Loucy (cell line): ENCODE results near the gene TMPRSS11A.

Source experiments
- H2AFZ ChIP-seq: fragments of 200-600 bp; sonication (generic); 2 replicates; pipeline ENCODE4 v1.6.0; 2016; ENCODE audit warnings: antibody characterized with exemption, mild to moderate bottlenecking, low read length, moderate library complexity
- H3F3A ChIP-seq: fragments of 200-600 bp; 2 replicates; pipeline ENCODE4 v1.6.0; 2016; ENCODE audit warnings: antibody characterized with exemption, low read depth, mild to moderate bottlenecking
- H3K27me3 ChIP-seq: fragments of 200-600 bp; sonication (generic); 2 replicates; pipeline ENCODE4 v1.6.1; 2014; ENCODE audit warnings: low read length, mild to moderate bottlenecking; ENCODE audit not compliant: insufficient read depth, poor library complexity, severe bottlenecking
- H3K36me3 ChIP-seq: fragments of 200-600 bp; sonication (generic); 2 replicates; pipeline ENCODE4 v1.6.1; 2016; ENCODE audit warnings: low read length; ENCODE audit not compliant: insufficient read depth
- H3K4me1 ChIP-seq: fragments of 200-600 bp; sonication (generic); 2 replicates; pipeline ENCODE4 v1.5.1; 2014; ENCODE audit warnings: low read length, mild to moderate bottlenecking; ENCODE audit not compliant: insufficient read depth, poor library complexity, severe bottlenecking
- H3K4me2 ChIP-seq: fragments of 200-600 bp; sonication (generic); 2 replicates; pipeline ENCODE4 v1.6.0; 2014; ENCODE audit warnings: antibody characterized with exemption, low read length, low read depth, mild to moderate bottlenecking; ENCODE audit not compliant: poor library complexity, severe bottlenecking
- H3K4me3 ChIP-seq: fragments of 200-600 bp; sonication (generic); 2 replicates; pipeline ENCODE4 v1.5.1; 2014; ENCODE audit warnings: low read length, mild to moderate bottlenecking, mixed read lengths; ENCODE audit not compliant: poor library complexity, severe bottlenecking
- H3K79me2 ChIP-seq: fragments of 200-600 bp; sonication (generic); 2 replicates; pipeline ENCODE4 v1.6.1; 2014; ENCODE audit warnings: low read length; ENCODE audit not compliant: insufficient read depth
- H3K9ac ChIP-seq: fragments of 200-600 bp; sonication (generic); 2 replicates; pipeline ENCODE4 v1.6.0; 2014; ENCODE audit warnings: mild to moderate bottlenecking, low read depth, low read length, moderate library complexity; ENCODE audit not compliant: poor library complexity, severe bottlenecking
- H3K9me2 ChIP-seq: fragments of 200-600 bp; sonication (generic); replicated peaks from 2 replicates; pipeline ENCODE4 v1.6.1; 2016; ENCODE audit warnings: low read depth, low read length, mixed read lengths
- H3K9me3 ChIP-seq: fragments of 200-600 bp; sonication (generic); 2 replicates; pipeline ENCODE4 v1.6.1; 2014; ENCODE audit warnings: mild to moderate bottlenecking, antibody characterized with exemption, low read length, low read depth; ENCODE audit not compliant: insufficient read depth
- H4K20me1 ChIP-seq: fragments of 200-600 bp; sonication (generic); 2 replicates; pipeline ENCODE4 v1.6.0; 2014; ENCODE audit warnings: antibody characterized with exemption, low read length, mild to moderate bottlenecking; ENCODE audit not compliant: insufficient read depth, poor library complexity, severe bottlenecking
- EZH2phosphoT487 ChIP-seq: fragments of 200-600 bp; IDR thresholded peaks from 2 replicates; pipeline ENCODE4 v1.6.1; 2018; ENCODE audit warnings: antibody characterized with exemption, mild to moderate bottlenecking, moderate library complexity, borderline replicate concordance
- TF ChIP-seq, protein P1 (sequence below): fragments of 200-600 bp; sonication (generic); conservative IDR thresholded peaks from 2 replicates; pipeline ENCODE4 v1.5.1; 2014; ENCODE audit warnings: mild to moderate bottlenecking, antibody characterized with exemption, low read length

Gene TMPRSS11A

DNA sequence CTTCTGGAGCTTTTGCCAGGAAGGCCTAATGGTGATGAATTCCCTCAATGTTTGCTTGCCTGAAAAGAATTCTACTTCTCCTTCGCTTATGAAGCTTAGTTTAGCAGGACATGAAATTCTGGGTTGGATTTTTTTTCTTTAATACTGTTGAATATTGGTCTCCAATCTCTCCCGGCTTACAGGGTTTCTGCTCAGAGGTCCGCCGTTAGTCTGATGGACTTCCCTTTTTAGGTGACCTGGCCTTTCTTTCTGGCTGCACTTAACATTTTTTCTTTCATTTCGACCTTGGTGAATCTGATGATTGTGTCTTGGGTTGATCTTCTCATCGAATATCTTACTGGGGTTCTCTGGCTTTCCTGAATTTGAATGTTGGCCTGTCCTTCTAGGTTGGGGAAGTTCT lies 17.2 kb upstream of the TMPRSS11A start:
- Histone ChIP-seq H2AFZ (no peak overlapping the region), H3K27me3 (no peaks in the 10 kb centered on the region), H3K9ac (no peak overlapping the region), H3K9me3 (no peaks in the 10 kb centered on the region), H3K4me2 (no peak overlapping the region), H3K9me2 (no peaks in the 10 kb centered on the region), H3K36me3 (no peaks in the 10 kb centered on the region), H3K4me3 (no peak overlapping the region), H3F3A (no peaks in the 10 kb centered on the region), H3K4me1 (no peaks in the 10 kb centered on the region), H4K20me1 (no peaks in the 10 kb centered on the region), H3K79me2 (no peaks in the 10 kb centered on the region)
- TF ChIP-seq, protein P1, sequence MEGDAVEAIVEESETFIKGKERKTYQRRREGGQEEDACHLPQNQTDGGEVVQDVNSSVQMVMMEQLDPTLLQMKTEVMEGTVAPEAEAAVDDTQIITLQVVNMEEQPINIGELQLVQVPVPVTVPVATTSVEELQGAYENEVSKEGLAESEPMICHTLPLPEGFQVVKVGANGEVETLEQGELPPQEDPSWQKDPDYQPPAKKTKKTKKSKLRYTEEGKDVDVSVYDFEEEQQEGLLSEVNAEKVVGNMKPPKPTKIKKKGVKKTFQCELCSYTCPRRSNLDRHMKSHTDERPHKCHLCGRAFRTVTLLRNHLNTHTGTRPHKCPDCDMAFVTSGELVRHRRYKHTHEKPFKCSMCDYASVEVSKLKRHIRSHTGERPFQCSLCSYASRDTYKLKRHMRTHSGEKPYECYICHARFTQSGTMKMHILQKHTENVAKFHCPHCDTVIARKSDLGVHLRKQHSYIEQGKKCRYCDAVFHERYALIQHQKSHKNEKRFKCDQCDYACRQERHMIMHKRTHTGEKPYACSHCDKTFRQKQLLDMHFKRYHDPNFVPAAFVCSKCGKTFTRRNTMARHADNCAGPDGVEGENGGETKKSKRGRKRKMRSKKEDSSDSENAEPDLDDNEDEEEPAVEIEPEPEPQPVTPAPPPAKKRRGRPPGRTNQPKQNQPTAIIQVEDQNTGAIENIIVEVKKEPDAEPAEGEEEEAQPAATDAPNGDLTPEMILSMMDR = no peak
- TF ChIP-seq EZH2phosphoT487 = no peak

DNA sequence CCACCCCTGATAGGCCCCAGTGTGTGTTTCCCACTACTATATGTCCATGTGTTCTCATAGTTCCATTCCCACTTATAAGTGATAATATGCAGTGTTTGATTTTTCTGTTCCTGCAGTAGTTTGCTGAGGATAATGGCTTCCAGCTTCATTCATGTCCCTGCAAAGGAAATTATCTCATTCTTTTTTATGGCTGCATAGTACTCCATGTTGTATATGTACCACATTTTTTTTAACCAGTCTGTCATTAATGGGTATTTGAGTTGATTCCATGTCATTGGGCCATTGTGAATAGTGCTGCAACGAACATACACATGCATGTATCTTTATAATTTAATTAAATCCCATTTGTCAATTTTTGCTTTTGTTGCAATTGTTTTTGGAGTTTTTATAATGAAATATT lies 10.3 kb upstream of the TMPRSS11A start:
- no peaks in the 10 kb centered on the region for H3K27me3 ChIP-seq
- TF ChIP-seq EZH2phosphoT487 = no peak
- TF ChIP-seq, protein P1 = no peak
- no peaks in the 10 kb centered on the region for H3K79me2 ChIP-seq
- no peaks in the 10 kb centered on the region for H3K9me3 ChIP-seq
- H3K36me3 ChIP-seq = no peaks in the 10 kb centered on the region
- H3K4me2 ChIP-seq = no peak overlapping the region
- H3K9ac ChIP-seq = no peak overlapping the region
- no peaks in the 10 kb centered on the region for H3F3A ChIP-seq
- H3K4me3 ChIP-seq = no peak overlapping the region
- no peaks in the 10 kb centered on the region for H3K9me2 ChIP-seq
- H3K4me1 ChIP-seq = no peaks in the 10 kb centered on the region
- H2AFZ ChIP-seq = no peak overlapping the region
- H4K20me1 ChIP-seq = no peaks in the 10 kb centered on the region

DNA sequence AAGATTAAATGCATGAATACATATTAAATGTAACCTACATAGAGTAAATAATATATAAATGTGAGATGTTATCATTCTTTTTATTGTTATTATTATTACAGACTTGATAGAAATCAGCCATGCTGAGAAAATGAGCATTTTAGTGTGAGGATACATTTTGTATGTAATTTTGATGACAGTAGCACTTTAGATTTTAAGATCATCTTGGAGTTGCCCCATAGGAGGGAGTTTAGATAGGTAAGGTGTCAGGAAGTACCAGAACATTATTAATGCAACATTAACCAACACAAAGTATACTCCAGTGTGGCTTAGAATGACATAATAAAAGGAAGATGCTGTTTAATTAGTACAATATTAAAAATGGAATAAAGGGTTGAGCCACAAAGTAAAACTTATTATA lies 8.4 kb downstream of the TMPRSS11A start:
- Histone ChIP-seq H3F3A (no peaks in the 10 kb centered on the region), H3K9ac (no peak overlapping the region), H2AFZ (no peak overlapping the region), H4K20me1 (no peaks in the 10 kb centered on the region), H3K4me2 (no peak overlapping the region), H3K4me3 (no peak overlapping the region), H3K4me1 (peaks cover 6% of the 10 kb centered on the region), H3K9me3 (no peaks in the 10 kb centered on the region), H3K9me2 (no peaks in the 10 kb centered on the region), H3K79me2 (no peaks in the 10 kb centered on the region), H3K27me3 (no peaks in the 10 kb centered on the region), H3K36me3 (no peaks in the 10 kb centered on the region)
- TF ChIP-seq, protein P1 = no peak
- TF ChIP-seq EZH2phosphoT487 = no peak
